ENCODE results near the gene RIC3. TPM values are rescaled to one million over a fixed set of nuclear protein-coding genes. Genes with fewer than 3 reads are reported as not detected.
A peak's percentile ranks its signal among the peaks of the same experiment; 100 is the strongest.

Gene RIC3
- total and polyA plus RNA-seq, 2 donors (not counting 3 experiments of a cell fraction or from before 2014, with no cell fraction given), result not detected

DNA sequence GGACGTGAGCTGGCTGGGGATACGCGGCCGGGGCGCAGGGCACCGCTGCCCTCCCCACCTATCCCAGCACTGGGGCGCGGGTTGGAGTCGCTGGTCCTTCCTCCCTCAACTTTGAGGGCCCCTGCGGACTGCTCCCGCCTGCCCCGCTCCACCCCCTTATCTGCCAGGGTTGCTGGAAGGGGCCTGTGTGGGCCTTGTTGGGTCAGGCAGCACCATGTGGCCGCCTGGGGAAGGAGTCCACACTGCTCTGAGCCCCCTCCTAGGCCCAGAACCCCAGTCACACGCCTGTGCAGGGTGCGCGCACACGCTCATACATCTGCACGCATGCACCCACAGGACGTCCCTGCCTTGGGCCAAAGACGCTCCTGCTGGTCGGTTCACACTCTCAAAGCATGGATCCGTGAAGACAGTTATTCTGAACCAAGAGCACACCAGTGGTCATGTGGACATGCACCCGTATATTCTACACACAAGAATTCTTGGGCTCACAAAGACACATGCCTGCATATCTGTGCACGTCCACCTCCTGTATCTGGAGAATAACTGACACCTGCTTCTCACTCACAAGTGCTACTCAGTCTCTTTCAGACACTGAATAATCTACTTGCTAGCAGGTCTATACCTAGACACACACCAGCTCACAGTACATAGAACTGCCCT, 87.1 kb downstream of the RIC3 start:
- CTCF ChIA-PET, result interaction anchor here (2.5 to 4.1 kb wide), 4 partner anchors 10 to 76 kb away, joined by 13 to 40 read pairs (median 24); no protein-coding TSS in a partner anchor
- Histone ChIP-seq H3K9me1 (replicated peaks; ENCODE audit: control insufficient read depth, extremely low read depth, insufficient read depth, low read length) (no peaks in the 10 kb centered on the region), H3K9ac (replicated peaks; ENCODE audit: extremely low read depth, insufficient read depth, low read length) (no peak overlapping the region), H4K20me1 (replicated peaks; ENCODE audit: control insufficient read depth, extremely low read depth, insufficient read depth, low read length) (no peaks in the 10 kb centered on the region), H3K27ac (ENCODE audit: insufficient read depth, low read depth, low read length) (no peak overlapping the region), H3K79me2 (ENCODE audit: control insufficient read depth, insufficient read depth, low read length) (no peaks in the 10 kb centered on the region), H2AFZ (ENCODE audit: low read depth, low read length) (peak overlapping the region; percentile 72), H3K4me2 (ENCODE audit: insufficient read depth, low read length) (peak overlapping the region; percentile 55), H3K4me3 (replicated peaks in 1 of 3; ENCODE audit: insufficient read depth in 1 of 3, low read depth in 1 of 3, low read length in 3 of 3) (peak overlapping the region in 2 of 3 experiments; percentile 35 to 42), H3K27me3 (ENCODE audit: control insufficient read depth in 2 of 2, insufficient read depth in 2 of 2, low read length in 2 of 2) (peaks cover 2 to 5% of the 10 kb centered on the region in 2 experiments), H3K9me3 (replicated peaks; ENCODE audit: control insufficient read depth, insufficient read depth, low read length) (no peaks in the 10 kb centered on the region), H3K4me1 (ENCODE audit: control insufficient read depth, extremely low read depth, insufficient read depth, low read length) (peaks cover 6% of the 10 kb centered on the region), H3K36me3 (ENCODE audit: control insufficient read depth in 2 of 2, extremely low read depth in 1 of 2, insufficient read depth in 2 of 2, low read length in 2 of 2) (no peaks in the 10 kb centered on the region)
- intact Hi-C loops (cut with micrococcal nuclease), result no loop called here
- TF ChIP-seq, protein P1, sequence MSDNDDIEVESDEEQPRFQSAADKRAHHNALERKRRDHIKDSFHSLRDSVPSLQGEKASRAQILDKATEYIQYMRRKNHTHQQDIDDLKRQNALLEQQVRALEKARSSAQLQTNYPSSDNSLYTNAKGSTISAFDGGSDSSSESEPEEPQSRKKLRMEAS (IDR thresholded peaks at IDR 0.05; ENCODE audit: insufficient read depth, insufficient read length), result no peak
- TF ChIP-seq POLR2AphosphoS5 (IDR thresholded peaks at IDR 0.05; ENCODE audit: insufficient read depth, low read depth, low read length) (no peak), FOS (IDR thresholded peaks at IDR 0.05; ENCODE audit: borderline replicate concordance, insufficient read depth, low read length) (no peak), EZH2 (IDR thresholded peaks at IDR 0.05; ENCODE audit: borderline replicate concordance, low read depth, low read length, severe bottlenecking) (peak; percentile 8)
- no TSS peak for BruUV-seq (replicated peaks)
- POLR2A ChIA-PET, result no interaction called here
- FAIRE-seq, result no peak
- peak; percentile 13 for DNase-seq (ENCODE audit: low read depth, low spot score)
- dilution Hi-C loops (cut with MboI; ENCODE audit: extremely low pct_ligation_motif_present, low sequenced_read_pairs), result no loop called here
